Parathyroid adenoma (tissue), 2 donors: ENCODE data around the gene MT3.
"Not testable (repeated sequence)": the region's sequence is repeated elsewhere in the genome, so short reads cannot be mapped to it uniquely, and the experiment has no call there.

ENCODE experiments used
- H2AFZ ChIP-seq: fragments of 300-600 bp; sonication (generic); one replicate; pipeline ENCODE4 v1.7.0; 2017; ENCODE audit warnings: antibody characterized with exemption, mild to moderate bottlenecking
- H3K27ac ChIP-seq: fragments of 300-600 bp; sonication (generic); one replicate; pipeline ENCODE4 v1.7.0; 2017
- H3K27me3 ChIP-seq: fragments of 300-600 bp; sonication (generic); one replicate; pipeline ENCODE4 v1.7.0; 2017; ENCODE audit warnings: low read length; ENCODE audit not compliant: control insufficient read depth, insufficient read depth
- H3K36me3 ChIP-seq: fragments of 300-600 bp; sonication (generic); one replicate; pipeline ENCODE4 v1.7.0; 2017; ENCODE audit warnings: low read length; ENCODE audit not compliant: control insufficient read depth, insufficient read depth
- H3K4me1 ChIP-seq: fragments of 300-600 bp; sonication (generic); one replicate; pipeline ENCODE4 v1.7.0; 2017; ENCODE audit warnings: control low read depth
- H3K4me2 ChIP-seq: fragments of 300-600 bp; sonication (generic); one replicate; pipeline ENCODE4 v1.7.0; 2017; ENCODE audit warnings: low read length
- H3K4me3 ChIP-seq: fragments of 300-600 bp; sonication (generic); one replicate; pipeline ENCODE4 v1.7.0; 2017; ENCODE audit warnings: low read depth, low read length
- H3K79me2 ChIP-seq: fragments of 300-600 bp; sonication (generic); one replicate; pipeline ENCODE4 v1.7.0; 2017; ENCODE audit warnings: control low read depth
- H3K9ac ChIP-seq: fragments of 300-600 bp; sonication (generic); one replicate; pipeline ENCODE4 v1.7.0; 2017; ENCODE audit warnings: mild to moderate bottlenecking
- H3K9me3 ChIP-seq: fragments of 300-600 bp; sonication (generic); one replicate; pipeline ENCODE4 v1.7.0; 2017; ENCODE audit warnings: low read length; ENCODE audit not compliant: control insufficient read depth
- CTCF ChIP-seq: fragments of 300-600 bp; sonication (generic); IDR thresholded peaks from one replicate; pipeline ENCODE4 v1.7.0; 2017; ENCODE audit warnings: antibody characterized with exemption, mild to moderate bottlenecking
- donor health status: primary hyperparathyroidism.

MT3 gene

GRCh38 chr16:56576585-56577299, 12.6 kb upstream of the MT3 start:
- Histone ChIP-seq H3K9ac (no peak overlapping the region), H3K27me3 (no peaks in the 10 kb centered on the region), H3K4me3 (no peak overlapping the region), H3K79me2 (no peaks in the 10 kb centered on the region), H3K9me3 (no peaks in the 10 kb centered on the region), H3K36me3 (no peaks in the 10 kb centered on the region), H3K27ac (no peak overlapping the region), H3K4me1 (no peaks in the 10 kb centered on the region), H2AFZ (peak overlapping the region; percentile 33), H3K4me2 (no peak overlapping the region)
- peak; percentile 42 for TF ChIP-seq CTCF

GRCh38 chr16:56577300-56577625, 12.1 kb upstream of the MT3 start:
- no peak overlapping the region for H3K9ac ChIP-seq
- H3K27ac ChIP-seq, result no peak overlapping the region
- H2AFZ ChIP-seq, result peak overlapping the region; percentile 33
- no peak for TF ChIP-seq CTCF
- no peak overlapping the region for H3K4me2 ChIP-seq
- H3K4me1 ChIP-seq, result no peaks in the 10 kb centered on the region
- no peak overlapping the region for H3K4me3 ChIP-seq
- no peaks in the 10 kb centered on the region for H3K36me3 ChIP-seq
- H3K9me3 ChIP-seq, result no peaks in the 10 kb centered on the region
- H3K27me3 ChIP-seq, result no peaks in the 10 kb centered on the region
- no peaks in the 10 kb centered on the region for H3K79me2 ChIP-seq

GRCh38 chr16:56580391-56581048, 8.8 kb upstream of the MT3 start:
- Histone ChIP-seq H3K79me2 (no peaks in the 10 kb centered on the region), H3K27ac (no peak overlapping the region), H3K9ac (no peak overlapping the region), H3K27me3 (no peaks in the 10 kb centered on the region), H3K36me3 (no peaks in the 10 kb centered on the region), H2AFZ (no peak overlapping the region), H3K4me1 (no peaks in the 10 kb centered on the region), H3K9me3 (no peaks in the 10 kb centered on the region), H3K4me2 (no peak overlapping the region), H3K4me3 (no peak overlapping the region)
- TF ChIP-seq CTCF, result no peak

GRCh38 chr16:56582911-56583310, 6.4 kb upstream of the MT3 start:
- H3K4me2 ChIP-seq, H3K9ac ChIP-seq, H3K79me2 ChIP-seq, H3K4me3 ChIP-seq, H3K9me3 ChIP-seq, H3K27ac ChIP-seq, H2AFZ ChIP-seq, H3K36me3 ChIP-seq, H3K27me3 ChIP-seq, H3K4me1 ChIP-seq: not testable (repeated sequence)

GRCh38 chr16:56583351-56584168, 5.8 kb upstream of the MT3 start:
- Histone ChIP-seq H3K9me3 (no peaks in the 10 kb centered on the region), H3K27me3 (no peaks in the 10 kb centered on the region), H3K79me2 (no peaks in the 10 kb centered on the region), H2AFZ (no peak overlapping the region), H3K4me1 (no peaks in the 10 kb centered on the region), H3K4me2 (no peak overlapping the region), H3K9ac (no peak overlapping the region), H3K36me3 (no peaks in the 10 kb centered on the region), H3K27ac (no peak overlapping the region), H3K4me3 (no peak overlapping the region)
- no peak for TF ChIP-seq CTCF
